K562 (cell line): ENCODE measurements around the gene TXN2. TPM values are rescaled to one million over a fixed set of nuclear protein-coding genes. Genes with fewer than 3 reads are reported as not detected.

ENCODE experiments used
- BCOR ChIP-seq: fragments of 450-650 bp; IDR thresholded peaks from 2 replicates; pipeline ENCODE4 v1.6.1; 2016
- CBX3 ChIP-seq, 2 experiments: IDR thresholded peaks; 1 replicate in 1 of 2; 2 replicates in 1 of 2; pipeline ENCODE4 v1.6.1; 2012; ENCODE audit warnings: inconsistent platforms in 2 of 2, low read length in 2 of 2, borderline replicate concordance in 1 of 2, control low read depth in 1 of 2
- CUX1 ChIP-seq: fragments of 200-800 bp; sonication (Bioruptor generic); IDR thresholded peaks from 2 replicates; pipeline ENCODE4 v1.6.1; 2016; ENCODE audit warnings: missing genetic modification characterization, missing compliant biosample characterization
- GTF2A2 ChIP-seq: IDR thresholded peaks from 2 replicates; pipeline ENCODE4 v1.6.1; 2016; ENCODE audit warnings: mild to moderate bottlenecking, missing genetic modification characterization, missing compliant biosample characterization
- HSF4 ChIP-seq: fragments of 250-450 bp; sonication (Bioruptor Pico); IDR thresholded peaks from 2 replicates; pipeline ENCODE4 v2.1.2; 2022; ENCODE audit warnings: mild to moderate bottlenecking, moderate library complexity, borderline replicate concordance
- PHF21A ChIP-seq: fragments of 450-650 bp; IDR thresholded peaks from 2 replicates; pipeline ENCODE4 v1.6.1; 2017; ENCODE audit warnings: low read depth, borderline replicate concordance
- POLR2AphosphoS5 ChIP-seq: IDR thresholded peaks from 2 replicates; pipeline ENCODE4 v1.6.1; 2011; ENCODE audit warnings: mild to moderate bottlenecking, low read depth, low read length, moderate library complexity; ENCODE audit not compliant: control insufficient read depth, insufficient read depth
- SNRNP70 ChIP-seq: fragments of 200-400 bp; formaldehyde crosslinking; optimal IDR thresholded peaks from 2 replicates; pipeline ENCODE3; 2017; ENCODE audit warnings: low read depth, low read length
- TAL1 ChIP-seq: fragments of 450-650 bp; IDR thresholded peaks from 2 replicates; pipeline ENCODE4 v1.6.1; 2016; ENCODE audit warnings: mild to moderate bottlenecking
- THAP7 ChIP-seq: fragments of 250-450 bp; sonication (Bioruptor Pico); IDR thresholded peaks from 2 replicates; pipeline ENCODE4 v1.5.0; 2021
- YY1 ChIP-seq, 3 experiments: IDR thresholded peaks; 2 replicates each; pipeline ENCODE4 v1.6.1; 2011; ENCODE audit warnings: low read length in 2 of 3, mild to moderate bottlenecking in 2 of 3, moderate library complexity in 2 of 3, borderline replicate concordance in 1 of 3, control low read depth in 1 of 3, low read depth in 1 of 3; ENCODE audit not compliant: insufficient read depth in 3 of 3, insufficient replicate concordance in 2 of 3, control insufficient read depth in 1 of 3, insufficient read length in 1 of 3; ENCODE audit errors: extremely low read depth in 1 of 3
- ZBTB11 ChIP-seq, 3 experiments: fragments of 200-800 bp in 1 of 3; fragments of 250-450 bp in 1 of 3; fragments of 450-650 bp in 1 of 3; sonication (Bioruptor Pico) in 1 of 3; sonication (Bioruptor generic) in 1 of 3; formaldehyde crosslinking in 1 of 3; IDR thresholded peaks; 2 replicates each; pipeline versions ENCODE4 v1.6.1 to v1.8.0; 2016 to 2022; ENCODE audit warnings: mild to moderate bottlenecking in 2 of 3, missing genetic modification characterization in 2 of 3, missing compliant biosample characterization in 1 of 3, moderate library complexity in 1 of 3
- ZBTB7A ChIP-seq: IDR thresholded peaks from 2 replicates; pipeline ENCODE4 v1.6.1; 2011; ENCODE audit warnings: low read depth, mild to moderate bottlenecking, low read length, moderate library complexity, borderline replicate concordance; ENCODE audit not compliant: control insufficient read depth
- ZKSCAN8 ChIP-seq: fragments of 200-800 bp; sonication (Bioruptor generic); IDR thresholded peaks from 2 replicates; pipeline ENCODE4 v1.6.1; 2016; ENCODE audit warnings: missing genetic modification characterization, missing compliant biosample characterization
- ZNF347 ChIP-seq: fragments of 450-650 bp; formaldehyde crosslinking; IDR thresholded peaks from 2 replicates; pipeline ENCODE4 v1.4.0; 2020; ENCODE audit warnings: low read depth, mild to moderate bottlenecking, moderate library complexity
- ZNF444 ChIP-seq: fragments of 250-450 bp; sonication (Bioruptor Pico); IDR thresholded peaks from 2 replicates; pipeline ENCODE4 v1.4.0; 2020; ENCODE audit warnings: mild to moderate bottlenecking, moderate library complexity
- polyA plus RNA-seq, 8 experiments: library from polyadenylated mRNA; depleted of rRNA in 4 of 8; stranded (reverse) in 5 of 8; unstranded in 3 of 8; fragments of >200 nt; fragmentation: Nextera tagmentation in 2 of 8; fragmentation: Illumina TruSeq in 1 of 8; extraction: Ambion mirVana in 2 of 8; extraction: Trizol in 1 of 8; gene quantifications; 2 replicates each; pipeline versions ENCODE4 v1.2.1 to v1.2.3, GENCODE V29; 2011 to 2014; ENCODE audit warnings: inconsistent platforms in 1 of 8, missing spikeins in 1 of 8
- total RNA-seq, 7 experiments: library from RNA; depleted of rRNA in 6 of 7; stranded (reverse); fragments of >200 nt in 6 of 7; fragmentation: Illumina TruSeq in 2 of 7; extraction: Trizol in 2 of 7; gene quantifications; 2 replicates each; pipeline versions ENCODE4 v1.2.1 to v1.2.3, GENCODE V29; 2011 to 2021; ENCODE audit warnings: low replicate concordance in 1 of 7

Gene TXN2
- total and polyA plus RNA-seq, 9 of the 15 experiments (the other 6 are each of a cell fraction or from before 2014, with no cell fraction given) = 48.5 to 399 (median 118) TPM

DNA sequence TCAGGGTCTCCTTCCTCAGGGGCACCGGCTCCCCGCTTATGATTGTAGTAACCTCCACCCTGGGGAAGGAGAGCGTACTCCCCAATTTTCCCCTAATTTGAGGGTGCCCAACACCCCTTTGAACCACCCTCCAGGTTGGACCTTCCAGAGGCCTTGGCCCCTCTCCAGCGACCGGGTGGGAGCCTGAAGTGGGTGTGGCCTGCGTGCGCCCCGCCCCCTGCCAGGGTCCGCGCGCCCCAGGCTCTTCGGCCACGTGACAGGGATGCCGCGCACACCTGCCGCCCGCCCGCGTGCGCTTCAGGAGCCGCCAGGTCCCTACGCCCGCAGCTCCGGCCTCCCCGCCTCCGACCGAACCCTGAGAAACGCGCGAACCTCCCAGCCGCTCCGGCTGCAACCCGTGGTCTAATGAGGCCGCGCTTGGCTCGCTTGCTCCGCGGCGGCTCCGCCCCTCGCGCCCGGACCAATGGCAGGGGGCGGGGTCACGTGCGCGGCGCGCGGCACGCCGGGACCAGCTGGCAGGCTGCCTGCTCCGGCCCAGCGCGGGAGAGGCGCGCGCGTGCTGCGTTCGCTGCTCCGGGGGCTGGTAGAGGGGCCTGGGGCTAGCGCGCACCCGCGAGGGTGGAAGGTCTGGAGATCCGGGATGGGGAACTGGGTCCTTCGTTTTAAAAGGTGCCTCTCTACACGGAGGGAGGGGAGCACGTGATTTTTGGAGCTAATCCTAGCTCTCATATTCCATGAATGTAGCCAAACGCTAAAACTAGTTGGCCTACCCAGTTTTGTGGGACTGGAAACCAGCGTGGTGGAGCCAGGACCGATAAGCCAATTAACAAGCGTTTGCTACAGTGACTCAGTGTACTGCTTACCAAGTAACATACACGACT is 25.4 kb upstream of the TXN2 start, which contains the start of gene FOXRED2 (continued):
- TF ChIP-seq ZBTB11 (CRISPR knock-in tag; IDR thresholded peaks at IDR 0.05) = no peak; a peak in 1 of 6 replicates
- TF ChIP-seq TAL1 = no peak
- TF ChIP-seq CBX3 (IDR thresholded peaks at IDR 0.05; ENCODE audit: borderline replicate concordance in 1 of 2, low read length in 2 of 2) = no peak
- no peak for TF ChIP-seq THAP7 (CRISPR knock-in tag)
- no peak for TF ChIP-seq GTF2A2
- TF ChIP-seq SNRNP70 = no peak
- TF ChIP-seq PHF21A = no peak
- peak in 1 of 3 experiments; percentile 61 for TF ChIP-seq YY1 (IDR thresholded peaks at IDR 0.05; ENCODE audit: borderline replicate concordance in 1 of 3, control insufficient read depth in 1 of 3, extremely low read depth in 1 of 3, insufficient read depth in 3 of 3, insufficient read length in 1 of 3, insufficient replicate concordance in 2 of 3, low read depth in 1 of 3, low read length in 2 of 3)
- TF ChIP-seq ZKSCAN8 (CRISPR knock-in tag) = no peak
- TF ChIP-seq HSF4 (CRISPR knock-in tag) = no peak
- no peak for TF ChIP-seq BCOR
- no peak for TF ChIP-seq ZNF444 (CRISPR knock-in tag)
- TF ChIP-seq ZNF347 = no peak
- TF ChIP-seq POLR2AphosphoS5 = peak; percentile 30; the same call in 1 of the 2 replicates
- peak; percentile 72 for TF ChIP-seq ZBTB7A
- TF ChIP-seq CUX1 (CRISPR knock-in tag) = no peak
